Activated CD4-positive, alpha-beta T cell treated with anti-CD3 and anti-CD28 coated beads, Interleukin-2, amount 50 U/mL, for 4 hours (primary cell): ENCODE data around the gene PCSK9.

Experiments
- DNase-seq, 2 experiments: peaks; one replicate each; pipeline ENCODE4 v3.0.0-alpha.2; 2020

The PCSK9 gene

GRCh38 chr1:55039342-55040082 is at the start of gene PCSK9:
Gene PCSK9, plus strand, starts transcription at chr1:55039548. Its CDS starts 290 bp downstream, at chr1:55039838.
- DNase-seq, result no peak

- DNase-seq, result no peak
These were observed 49.2 kb upstream of the PCSK9 start for GRCh38 chr1:54989968-54990810.

GRCh38 chr1:54990916-54991315 is 48.4 kb upstream of the PCSK9 start:
- DNase-seq, result no peak

GRCh38 chr1:54991939-54992338 is 47.4 kb upstream of the PCSK9 start:
- no peak for DNase-seq

GRCh38 chr1:54993140-54993539 is 46.2 kb upstream of the PCSK9 start:
- DNase-seq, result no peak

GRCh38 chr1:54994355-54994990 is 44.9 kb upstream of the PCSK9 start:
- DNase-seq, result no peak

- no peak for DNase-seq
These were observed 44.2 kb upstream of the PCSK9 start for GRCh38 chr1:54995013-54995760.

GRCh38 chr1:54995835-54996234 is 43.5 kb upstream of the PCSK9 start:
- DNase-seq, result peak in 1 of 2 experiments; percentile 18

- DNase-seq, result peak; percentile 70 to 72
These were observed 42.9 kb upstream of the PCSK9 start for GRCh38 chr1:54996359-54996868.

GRCh38 chr1:54996869-54997710 is 42.3 kb upstream of the PCSK9 start:
- DNase-seq, result no peak

GRCh38 chr1:54997711-54997986 is 41.7 kb upstream of the PCSK9 start:
- no peak for DNase-seq

- DNase-seq, result no peak
These were observed 41.2 kb upstream of the PCSK9 start for GRCh38 chr1:54998100-54998499.

- DNase-seq, result no peak
These were observed 40.7 kb upstream of the PCSK9 start, which contains the start of gene BSND for GRCh38 chr1:54998677-54999076. Gene BSND, plus strand, starts transcription at chr1:54998933. Its CDS starts 254 bp downstream, at chr1:54999187.

- DNase-seq, result no peak
These were observed 39.0 kb upstream of the PCSK9 start for GRCh38 chr1:55000110-55001085.

GRCh38 chr1:55001311-55001710 is 38.0 kb upstream of the PCSK9 start:
- no peak for DNase-seq

- no peak for DNase-seq
These were observed 36.7 kb upstream of the PCSK9 start for GRCh38 chr1:55002686-55003085.

GRCh38 chr1:55005351-55006140 is 33.8 kb upstream of the PCSK9 start:
- DNase-seq, result no peak

- no peak for DNase-seq
These were observed 32.4 kb upstream of the PCSK9 start for GRCh38 chr1:55006931-55007330.

- DNase-seq, result no peak
These were observed 31.7 kb upstream of the PCSK9 start for GRCh38 chr1:55007625-55008024.
